ENCODE measurements around the gene CEP164. TPM values are rescaled to one million over a fixed set of nuclear protein-coding genes. Genes with fewer than 3 reads are reported as not detected.
A peak's percentile ranks its signal among the peaks of the same experiment; 100 is the strongest.

The CEP164 gene
- polyA plus RNA-seq, 3 donors: 4.3 to 32.1 (median 8.0) TPM

GRCh38 chr11:117328375-117329010 lies 839 bp downstream of the CEP164 start:
- H3K4me1 ChIP-seq (ENCODE audit: control insufficient read depth in 1 of 2, insufficient read depth in 2 of 2, low read length in 2 of 2): peaks cover 11 to 14% of the 10 kb centered on the region in 2 donors
- H3K27ac ChIP-seq (ENCODE audit: low read depth in 1 of 2, low read length in 2 of 2): peak overlapping the region; percentile 78 to 94
- H3K4me2 ChIP-seq (replicated peaks; ENCODE audit: extremely low read depth, low read length, poor library complexity, severe bottlenecking): peak overlapping the region; percentile 84
- no peaks in the 10 kb centered on the region for H3K27me3 ChIP-seq (ENCODE audit: control insufficient read depth in 2 of 2, insufficient read depth in 2 of 2, low read length in 2 of 2)
- H3K36me3 ChIP-seq (replicated peaks in 1 of 2; ENCODE audit: control insufficient read depth in 1 of 2, insufficient read depth in 2 of 2, low read length in 2 of 2): peaks cover 0 to under 1% of the 10 kb centered on the region in 2 donors
- Mint-ChIP-seq H3K9me3 (no peaks in the 10 kb centered on the region), H3K4me1 (peaks cover 5% of the 10 kb centered on the region), H3K27me3 (ENCODE audit: low read depth in 3 of 3) (peaks cover 0 to 2% (median 0%) of the 10 kb centered on the region in 3 donors), H3K4me3 (no peak overlapping the region), H3K36me3 (peaks cover 0 to 5% of the 10 kb centered on the region in 2 donors), H3K27ac (no peak overlapping the region)
- 17% methylated on average over 14 of the region's 15 CpGs for WGBS (ENCODE audit: insufficient coverage)
- intact Hi-C loops (cut with micrococcal nuclease): loop anchor here in 1 of 2 donors (10.0 kb wide), 1 partner anchor 544 kb away; the partner anchor contains the start of gene ZPR1
- H2AFZ ChIP-seq (ENCODE audit: insufficient read depth, low read depth, low read length, poor library complexity, severe bottlenecking): peak overlapping the region; percentile 94
- peak overlapping the region; percentile 86 for H3K9ac ChIP-seq (ENCODE audit: insufficient read depth, low read length, poor library complexity, severe bottlenecking)
- H3K79me2 ChIP-seq (ENCODE audit: insufficient read depth, low read length): peaks cover 3% of the 10 kb centered on the region
- DNase-seq: peak in 1 of 3 donors; percentile 14
- H3K4me3 ChIP-seq (replicated peaks in 1 of 3; ENCODE audit: low read depth in 2 of 3, low read length in 3 of 3): peak overlapping the region; percentile 84 to 92 (median 91)
- no peak for TF ChIP-seq CTCF (IDR thresholded peaks at IDR 0.05)
- H3K9me3 ChIP-seq (replicated peaks in 1 of 2; ENCODE audit: control insufficient read depth in 1 of 2, insufficient read depth in 1 of 2, low read length in 2 of 2): no peaks in the 10 kb centered on the region
- H4K20me1 ChIP-seq (ENCODE audit: insufficient read depth, low read length): no peaks in the 10 kb centered on the region

GRCh38 chr11:117332843-117333242 lies 5.2 kb downstream of the CEP164 start:
- intact Hi-C loops (cut with micrococcal nuclease): no loop called here
- Histone ChIP-seq H4K20me1 (ENCODE audit: insufficient read depth, low read length) (no peaks in the 10 kb centered on the region), H3K27ac (ENCODE audit: low read depth in 1 of 2, low read length in 2 of 2) (no peak overlapping the region), H3K4me1 (ENCODE audit: control insufficient read depth in 1 of 2, insufficient read depth in 2 of 2, low read length in 2 of 2) (peaks cover 11 to 14% of the 10 kb centered on the region in 2 donors), H3K36me3 (replicated peaks in 1 of 2; ENCODE audit: control insufficient read depth in 1 of 2, insufficient read depth in 2 of 2, low read length in 2 of 2) (peaks cover 2 to 33% of the 10 kb centered on the region in 2 donors), H3K79me2 (ENCODE audit: insufficient read depth, low read length) (peaks cover 3% of the 10 kb centered on the region), H3K4me3 (replicated peaks in 1 of 3; ENCODE audit: low read depth in 2 of 3, low read length in 3 of 3) (no peak overlapping the region), H3K9me3 (replicated peaks in 1 of 2; ENCODE audit: control insufficient read depth in 1 of 2, insufficient read depth in 1 of 2, low read length in 2 of 2) (no peaks in the 10 kb centered on the region), H2AFZ (ENCODE audit: insufficient read depth, low read depth, low read length, poor library complexity, severe bottlenecking) (no peak overlapping the region), H3K4me2 (replicated peaks; ENCODE audit: extremely low read depth, low read length, poor library complexity, severe bottlenecking) (no peak overlapping the region), H3K27me3 (ENCODE audit: control insufficient read depth in 2 of 2, insufficient read depth in 2 of 2, low read length in 2 of 2) (no peaks in the 10 kb centered on the region), H3K9ac (ENCODE audit: insufficient read depth, low read length, poor library complexity, severe bottlenecking) (no peak overlapping the region)
- Mint-ChIP-seq H3K4me1 (peaks cover 9% of the 10 kb centered on the region), H3K27me3 (ENCODE audit: low read depth in 3 of 3) (no peaks in the 10 kb centered on the region), H3K4me3 (no peak overlapping the region), H3K27ac (no peak overlapping the region), H3K36me3 (peaks cover 30 to 34% of the 10 kb centered on the region in 2 donors), H3K9me3 (no peaks in the 10 kb centered on the region)
- WGBS (ENCODE audit: insufficient coverage): 50% methylated on average over 2 of the region's 2 CpGs
- TF ChIP-seq CTCF (IDR thresholded peaks at IDR 0.05): no peak
- DNase-seq: no peak
